Fibroblast of lung (primary cell): Measurements from ENCODE around the gene METAP1D. TPM values are rescaled to one million over a fixed set of nuclear protein-coding genes. Genes with fewer than 3 reads are reported as not detected.

Experiments used
- DNase-seq, 2 donors: peaks; one replicate each; pipeline versions ENCODE4 v3.0.0 to v3.0.0-alpha.2; 2010; ENCODE audit warnings: low read depth in 2 of 2
- H2AFZ ChIP-seq: 2 replicates; pipeline ENCODE4 v1.5.1; 2012; ENCODE audit warnings: low read length, control low read depth, inconsistent platforms
- H3K27ac ChIP-seq: 2 replicates; pipeline ENCODE4 v1.5.1; 2011; ENCODE audit warnings: low read length, control low read depth; ENCODE audit not compliant: insufficient read depth
- H3K27me3 ChIP-seq: 2 replicates; pipeline ENCODE4 v1.5.1; 2011; ENCODE audit warnings: mild to moderate bottlenecking, low read length; ENCODE audit not compliant: control insufficient read depth, insufficient read depth
- H3K36me3 ChIP-seq: 2 replicates; pipeline ENCODE4 v1.5.1; 2011; ENCODE audit warnings: low read length; ENCODE audit not compliant: control insufficient read depth, insufficient read depth
- H3K4me1 ChIP-seq: 2 replicates; pipeline ENCODE4 v1.5.1; 2011; ENCODE audit warnings: low read length; ENCODE audit not compliant: control insufficient read depth, insufficient read depth; ENCODE audit errors: extremely low read depth
- H3K4me2 ChIP-seq: 2 replicates; pipeline ENCODE4 v1.5.1; 2011; ENCODE audit warnings: low read length, control low read depth; ENCODE audit not compliant: insufficient read depth; ENCODE audit errors: extremely low read depth
- H3K4me3 ChIP-seq, 4 experiments: fragments of 200-600 bp in 1 of 4; sonication (generic) in 1 of 4; replicated peaks in 1 of 4; 2 replicates each; pipeline ENCODE4 v1.5.1; 2011 to 2016; ENCODE audit warnings: low read length in 4 of 4, low read depth in 3 of 4, mild to moderate bottlenecking in 3 of 4, control low read depth in 2 of 4, inconsistent platforms in 1 of 4, mixed read lengths in 1 of 4; ENCODE audit not compliant: insufficient read depth in 1 of 4; ENCODE audit errors: control extremely low read depth in 1 of 4
- H3K79me2 ChIP-seq: 2 replicates; pipeline ENCODE4 v1.5.1; 2012; ENCODE audit warnings: mild to moderate bottlenecking, low read length, inconsistent platforms; ENCODE audit not compliant: control insufficient read depth, insufficient read depth
- H3K9ac ChIP-seq: 2 replicates; pipeline ENCODE4 v1.5.1; 2011; ENCODE audit warnings: mild to moderate bottlenecking, low read length, control low read depth; ENCODE audit not compliant: insufficient read depth
- H3K9me3 ChIP-seq: 2 replicates; pipeline ENCODE4 v1.5.1; 2012; ENCODE audit warnings: low read depth, low read length; ENCODE audit not compliant: control insufficient read depth, insufficient read depth
- H4K20me1 ChIP-seq: 2 replicates; pipeline ENCODE4 v1.5.1; 2011; ENCODE audit warnings: low read length; ENCODE audit not compliant: control insufficient read depth, insufficient read depth; ENCODE audit errors: extremely low read depth
- EZH2 ChIP-seq: IDR thresholded peaks from 2 replicates; pipeline ENCODE4 v1.5.1; 2012; ENCODE audit warnings: low read length, control low read depth, mild to moderate bottlenecking; ENCODE audit errors: missing control alignments
- polyA plus RNA-seq, 2 donors: library from polyadenylated mRNA; depleted of rRNA in 1 of 2; stranded (reverse) in 1 of 2; unstranded in 1 of 2; fragments of >200 nt; gene quantifications; 2 replicates each; pipeline ENCODE4 v1.2.1, GENCODE V29; 2011 to 2012; ENCODE audit warnings: missing spikeins in 1 of 2
- total RNA-seq: library from RNA; depleted of rRNA; stranded (reverse); fragments of >200 nt; gene quantifications from 2 replicates; pipeline ENCODE4 v1.2.1, GENCODE V29; 2014
- TF ChIP-seq, protein P1 (sequence below), 2 donors: IDR thresholded peaks in 1 of 2; conservative IDR thresholded peaks in 1 of 2; 1 replicate in 1 of 2; 2 replicates in 1 of 2; pipeline ENCODE4 v1.5.1; 2011 to 2012; ENCODE audit warnings: low read length in 2 of 2, control low read depth in 1 of 2, inconsistent platforms in 1 of 2, low read depth in 1 of 2, mild to moderate bottlenecking in 1 of 2

The METAP1D gene
- total and polyA plus RNA-seq, 2 donors (not counting 1 experiment from before 2014, with no cell fraction given): 6.7 to 6.8 TPM

DNA sequence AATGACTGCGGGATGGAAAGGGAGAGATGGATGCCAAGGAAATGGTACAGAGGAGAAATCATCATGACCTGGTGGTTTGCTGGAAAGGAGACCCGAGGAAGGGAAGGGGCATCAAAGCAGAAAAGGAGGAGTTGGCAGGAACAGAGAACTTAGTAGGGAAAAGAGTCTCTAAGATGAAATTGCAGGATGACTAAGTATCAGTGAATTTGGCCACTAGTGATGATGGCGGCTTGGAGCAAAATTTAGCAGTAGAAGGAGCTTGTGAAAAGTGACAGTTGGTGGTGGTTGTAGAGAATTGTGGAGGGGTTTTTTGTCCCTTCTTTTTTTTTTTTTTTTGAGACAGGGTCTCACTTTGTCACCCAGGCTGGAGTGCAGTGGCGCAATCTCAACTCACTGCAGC lies 10.1 kb downstream of the METAP1D start:
- Histone ChIP-seq H3K27ac (no peak overlapping the region), H4K20me1 (no peaks in the 10 kb centered on the region), H3K27me3 (no peaks in the 10 kb centered on the region), H3K4me1 (no peaks in the 10 kb centered on the region), H3K79me2 (no peaks in the 10 kb centered on the region), H3K36me3 (no peaks in the 10 kb centered on the region), H3K4me3 (no peak overlapping the region), H3K9me3 (no peaks in the 10 kb centered on the region), H3K9ac (no peak overlapping the region), H2AFZ (no peak overlapping the region), H3K4me2 (no peak overlapping the region)
- no peak for TF ChIP-seq EZH2
- TF ChIP-seq, protein P1, sequence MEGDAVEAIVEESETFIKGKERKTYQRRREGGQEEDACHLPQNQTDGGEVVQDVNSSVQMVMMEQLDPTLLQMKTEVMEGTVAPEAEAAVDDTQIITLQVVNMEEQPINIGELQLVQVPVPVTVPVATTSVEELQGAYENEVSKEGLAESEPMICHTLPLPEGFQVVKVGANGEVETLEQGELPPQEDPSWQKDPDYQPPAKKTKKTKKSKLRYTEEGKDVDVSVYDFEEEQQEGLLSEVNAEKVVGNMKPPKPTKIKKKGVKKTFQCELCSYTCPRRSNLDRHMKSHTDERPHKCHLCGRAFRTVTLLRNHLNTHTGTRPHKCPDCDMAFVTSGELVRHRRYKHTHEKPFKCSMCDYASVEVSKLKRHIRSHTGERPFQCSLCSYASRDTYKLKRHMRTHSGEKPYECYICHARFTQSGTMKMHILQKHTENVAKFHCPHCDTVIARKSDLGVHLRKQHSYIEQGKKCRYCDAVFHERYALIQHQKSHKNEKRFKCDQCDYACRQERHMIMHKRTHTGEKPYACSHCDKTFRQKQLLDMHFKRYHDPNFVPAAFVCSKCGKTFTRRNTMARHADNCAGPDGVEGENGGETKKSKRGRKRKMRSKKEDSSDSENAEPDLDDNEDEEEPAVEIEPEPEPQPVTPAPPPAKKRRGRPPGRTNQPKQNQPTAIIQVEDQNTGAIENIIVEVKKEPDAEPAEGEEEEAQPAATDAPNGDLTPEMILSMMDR (conservative IDR thresholded peaks at IDR 0.05 in 1 of 2, IDR thresholded peaks at IDR 0.05 in 1 of 2; ENCODE audit: low read depth in 1 of 2, low read length in 2 of 2): no peak
- DNase-seq: no peak

DNA sequence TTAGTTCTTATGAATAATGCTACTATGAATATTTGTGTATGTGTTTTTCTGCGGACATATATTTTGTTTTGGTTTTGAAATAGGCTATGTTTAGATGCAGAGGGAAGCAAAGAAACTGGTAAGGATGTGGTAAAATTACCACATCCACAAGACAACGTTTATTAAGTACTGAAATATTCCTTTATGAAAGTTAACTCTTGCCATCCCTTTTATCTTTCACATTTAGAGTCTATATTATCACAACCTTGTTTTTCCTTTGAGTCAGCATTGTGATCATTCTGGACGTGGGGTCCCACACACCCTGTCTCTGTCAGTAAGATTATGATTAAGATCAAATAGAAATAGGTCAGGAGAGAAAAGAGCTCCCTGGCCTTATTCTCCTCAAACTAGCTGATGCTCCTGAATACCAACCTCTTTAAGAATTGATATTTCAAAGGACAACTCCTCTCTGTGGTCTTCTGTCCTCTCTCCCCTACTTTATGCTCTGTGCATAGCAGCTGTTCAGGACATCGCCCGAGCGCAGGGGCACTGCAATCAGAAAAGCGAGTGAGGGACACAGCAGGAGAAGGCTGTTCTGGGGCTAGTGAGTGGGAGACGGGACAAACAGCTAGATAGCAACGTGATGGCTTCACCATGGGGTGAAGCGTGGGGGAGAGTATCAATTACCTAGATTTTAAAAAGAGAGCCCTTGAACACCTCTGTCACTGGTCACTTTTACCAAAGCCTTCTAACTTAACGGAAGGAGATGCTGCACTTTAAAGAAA lies 12.2 kb downstream of the METAP1D start:
- Histone ChIP-seq H3K27me3 (no peaks in the 10 kb centered on the region), H3K9me3 (no peaks in the 10 kb centered on the region), H3K9ac (no peak overlapping the region), H3K27ac (no peak overlapping the region), H2AFZ (no peak overlapping the region), H4K20me1 (no peaks in the 10 kb centered on the region), H3K4me1 (no peaks in the 10 kb centered on the region), H3K36me3 (no peaks in the 10 kb centered on the region), H3K4me2 (no peak overlapping the region), H3K79me2 (no peaks in the 10 kb centered on the region), H3K4me3 (no peak overlapping the region)
- no peak for TF ChIP-seq EZH2
- no peak for DNase-seq

DNA sequence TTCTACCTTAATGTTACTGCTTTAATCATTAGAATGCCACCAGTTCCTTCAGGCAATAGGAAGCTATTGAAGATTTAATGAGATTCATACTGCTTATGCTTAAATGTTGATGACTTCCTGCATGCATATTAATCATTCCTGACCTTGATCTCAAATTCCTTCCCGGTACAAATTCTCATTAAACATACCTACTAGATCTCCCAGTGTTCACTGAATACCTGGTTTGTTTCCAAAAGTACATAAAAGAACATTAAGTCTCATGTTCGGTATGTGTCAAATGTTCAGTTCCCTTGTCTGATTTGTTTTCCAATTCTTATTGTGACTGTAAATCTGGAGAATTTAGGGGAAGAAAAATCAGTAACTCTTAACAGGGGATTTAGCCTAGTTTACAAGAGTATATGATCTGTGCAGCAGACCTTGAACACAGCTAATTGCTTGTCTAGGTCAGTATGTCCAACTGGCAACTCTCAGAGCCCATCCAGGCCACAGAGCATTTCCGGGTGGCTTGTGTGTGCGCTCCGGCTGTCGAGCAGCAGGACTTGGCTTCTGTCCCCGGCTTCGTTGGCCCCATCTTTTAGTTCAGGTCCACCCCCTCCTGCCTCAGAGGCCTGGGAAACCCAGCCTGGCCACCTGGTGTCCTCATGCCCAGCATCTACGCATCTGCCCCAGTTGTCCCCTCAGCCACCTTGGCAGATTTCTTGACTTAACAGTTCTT lies 13.1 kb downstream of the METAP1D start:
- Histone ChIP-seq H3K79me2 (no peaks in the 10 kb centered on the region), H2AFZ (no peak overlapping the region), H3K36me3 (no peaks in the 10 kb centered on the region), H3K4me2 (no peak overlapping the region), H3K9me3 (no peaks in the 10 kb centered on the region), H3K27me3 (no peaks in the 10 kb centered on the region), H3K4me3 (no peak overlapping the region), H3K9ac (no peak overlapping the region), H3K4me1 (no peaks in the 10 kb centered on the region), H4K20me1 (no peaks in the 10 kb centered on the region), H3K27ac (no peak overlapping the region)
- peak in 1 of 2 donors; percentile 29 for DNase-seq
- TF ChIP-seq EZH2: no peak
- TF ChIP-seq, protein P1 (conservative IDR thresholded peaks at IDR 0.05 in 1 of 2, IDR thresholded peaks at IDR 0.05 in 1 of 2; ENCODE audit: low read depth in 1 of 2, low read length in 2 of 2): no peak
